ENCODE results near the gene ABCB4. TPM values are rescaled to one million over a fixed set of nuclear protein-coding genes. Genes with fewer than 3 reads are reported as not detected.

Gene ABCB4
- total RNA-seq, 1 donor from 2014 or later = 5.0 TPM

- ATAC-seq (ENCODE audit: poor library complexity) = no peak
Measured at GRCh38 chr7:87375662-87376435, 99.6 kb downstream of the ABCB4 start.

GRCh38 chr7:87370660-87371180 lies 104.8 kb downstream of the ABCB4 start:
- DNase-seq (no peak), ATAC-seq (ENCODE audit: poor library complexity) (no peak)
- intact Hi-C loops (cut with DNase I) = no loop called here

More at GRCh38 chr7:87375662-87376435, 99.6 kb downstream of the ABCB4 start:
- no peak for DNase-seq
- intact Hi-C loops (cut with DNase I) = no loop called here

GRCh38 chr7:87369216-87369615 lies 106.3 kb downstream of the ABCB4 start:
- no peak for DNase-seq
- intact Hi-C loops (cut with DNase I) = no loop called here
- no peak for ATAC-seq (ENCODE audit: poor library complexity)

DNA sequence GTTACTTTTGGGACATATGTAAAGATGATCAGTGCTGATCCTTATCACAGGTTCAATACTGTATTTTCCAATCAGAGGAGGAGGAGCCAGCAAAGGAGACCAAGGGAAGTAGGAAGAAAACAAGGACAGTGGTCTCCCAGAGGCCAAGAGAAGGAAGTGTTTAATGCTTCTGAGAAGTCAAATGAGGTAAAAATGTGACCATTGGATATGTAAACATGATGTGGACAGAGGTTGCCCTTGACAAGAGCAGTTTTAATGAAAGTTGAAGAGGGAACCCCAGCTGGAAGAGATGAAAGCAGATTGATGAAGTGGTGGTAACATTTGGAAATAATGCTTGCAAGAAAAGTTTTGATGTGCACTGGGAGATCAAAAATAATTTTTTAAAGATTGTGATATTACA lies 111.2 kb downstream of the ABCB4 start:
- ATAC-seq (ENCODE audit: poor library complexity) = no peak
- intact Hi-C loops (cut with DNase I) = no loop called here
- DNase-seq = no peak

DNA sequence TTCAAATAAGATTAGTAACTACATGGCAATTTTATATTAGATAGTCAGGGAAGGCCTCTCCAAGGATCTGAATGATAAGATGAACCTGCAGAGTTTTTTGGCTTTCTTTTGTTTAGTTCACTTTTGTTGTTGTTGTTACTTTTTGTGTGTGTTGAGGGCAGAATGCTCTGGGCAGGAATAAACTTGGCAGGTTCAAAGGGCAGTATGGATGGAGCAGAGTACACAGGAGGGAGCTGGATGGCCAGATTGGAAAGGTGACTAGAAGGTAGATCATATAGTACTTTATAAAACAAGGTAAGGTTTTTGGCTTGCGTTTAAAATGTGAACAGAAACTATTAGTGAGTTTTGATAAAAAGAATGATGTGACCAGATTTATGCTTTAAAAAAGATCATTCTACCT lies 112.1 kb downstream of the ABCB4 start:
- ATAC-seq (ENCODE audit: poor library complexity) = no peak
- no peak for DNase-seq
- intact Hi-C loops (cut with DNase I) = no loop called here

- ATAC-seq (ENCODE audit: poor library complexity) (no peak), DNase-seq (no peak)
- intact Hi-C loops (cut with DNase I) = no loop called here
Measured at GRCh38 chr7:87361320-87361719, 114.2 kb downstream of the ABCB4 start.

- ATAC-seq (ENCODE audit: poor library complexity) (no peak), DNase-seq (no peak)
- intact Hi-C loops (cut with DNase I) = no loop called here
Measured at GRCh38 chr7:87359366-87359765, 116.1 kb downstream of the ABCB4 start.

DNA sequence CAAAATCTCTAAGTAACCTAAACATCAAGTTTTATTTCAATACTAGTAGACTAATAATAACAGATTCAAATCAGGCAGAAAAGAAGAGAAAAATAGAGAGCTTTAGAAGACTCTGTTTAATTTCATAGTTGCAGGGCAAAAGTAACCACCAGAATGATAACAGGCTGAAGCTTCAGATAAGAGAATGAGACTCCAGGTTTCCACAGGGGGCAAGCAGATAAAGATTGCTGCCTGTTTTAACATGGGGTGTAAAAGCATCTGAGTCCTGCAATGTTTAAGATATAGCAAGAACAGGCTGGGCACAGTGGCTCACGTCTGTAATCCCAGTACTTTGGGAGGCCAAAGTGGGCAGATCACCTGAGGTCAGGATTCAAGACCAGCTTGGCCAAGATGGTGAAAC lies 119.0 kb downstream of the ABCB4 start:
- no peak for ATAC-seq (ENCODE audit: poor library complexity)
- intact Hi-C loops (cut with DNase I) = no loop called here
- DNase-seq = no peak

DNA sequence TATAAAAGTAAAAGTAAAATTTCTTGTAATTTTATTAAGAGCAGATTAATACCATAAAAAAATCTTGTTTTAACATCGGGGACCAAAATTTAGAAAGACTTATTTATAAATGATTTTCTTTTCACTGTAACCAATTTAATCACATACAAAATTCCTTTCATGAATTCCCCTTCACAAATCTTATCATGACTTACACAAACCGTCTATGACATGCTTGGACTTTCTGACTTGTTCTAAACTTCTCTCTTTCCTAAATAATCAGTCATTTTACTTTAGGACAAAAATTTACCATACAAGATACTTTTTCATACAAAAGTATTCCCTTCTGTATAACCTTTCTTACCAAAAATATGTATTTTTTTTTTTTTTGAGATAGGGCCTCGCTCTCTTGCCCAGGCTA lies 120.7 kb downstream of the ABCB4 start:
- ATAC-seq (ENCODE audit: poor library complexity) (no peak), DNase-seq (no peak)
- intact Hi-C loops (cut with DNase I) = no loop called here

Other genes starting within 250 kb of the ABCB4 start
- 6.7 TPM for gene CROT, start 130.0 kb downstream of the ABCB4 start, total RNA-seq
- 3.2 TPM for gene ABCB1, start 125.2 kb upstream of the ABCB4 start, total RNA-seq
- 1.5 TPM for gene RUNDC3B, start 152.7 kb upstream of the ABCB4 start, total RNA-seq